ENCODE data around the gene FLT1.
A peak's percentile ranks its signal among the peaks of the same experiment; 100 is the strongest.

Gene FLT1

DNA sequence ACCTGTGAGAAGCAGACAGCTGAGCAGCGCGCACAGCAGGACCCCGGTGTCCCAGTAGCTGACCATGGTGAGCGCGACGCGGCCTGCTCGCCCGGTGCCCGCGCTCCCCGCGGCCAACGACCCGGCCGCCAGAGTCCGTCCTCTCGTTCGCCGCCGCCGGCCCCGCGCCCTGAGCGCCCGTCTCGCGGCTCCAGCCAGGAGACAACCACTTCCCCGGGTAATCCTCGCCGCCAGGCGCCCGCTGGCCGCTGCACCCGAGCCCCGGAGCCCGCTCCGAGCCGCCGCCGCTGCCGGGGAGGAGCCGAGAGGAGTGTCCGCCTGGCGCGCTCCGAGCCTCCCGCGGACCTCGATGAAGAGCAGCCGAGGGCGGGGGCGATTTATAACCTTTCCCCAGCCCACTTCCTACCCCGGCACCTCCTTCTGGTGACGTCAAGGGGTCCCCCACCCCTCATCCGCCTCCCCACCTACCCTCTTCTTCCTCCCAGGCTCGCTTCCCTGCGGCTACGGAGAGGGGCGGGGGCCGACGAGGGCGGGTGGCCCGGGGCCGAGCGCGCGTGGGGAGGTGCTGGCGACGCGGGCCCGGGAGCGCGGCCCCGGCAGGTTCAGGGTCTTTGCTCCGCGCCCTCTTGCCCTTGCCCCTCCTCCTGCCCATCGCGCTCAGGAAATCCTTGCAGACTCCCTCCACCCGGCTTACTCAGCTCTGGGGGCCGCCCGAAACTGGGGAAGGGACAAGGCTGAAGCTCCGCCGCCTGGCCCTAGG, at the start of gene FLT1:
Gene FLT1, minus strand, starts transcription at position 351 of the 760 bp plus-strand sequence. Its CDS starts 285 bp downstream, at position 66.
- peak; percentile 54 for DNase-seq (ENCODE audit: low spot score)

GRCh38 chr13:28544026-28544425, 49.1 kb upstream of the FLT1 start:
- no peak for DNase-seq (ENCODE audit: low spot score)

- DNase-seq (ENCODE audit: low spot score) = no peak
Observed at GRCh38 chr13:28542804-28543203, 47.9 kb upstream of the FLT1 start.

DNA sequence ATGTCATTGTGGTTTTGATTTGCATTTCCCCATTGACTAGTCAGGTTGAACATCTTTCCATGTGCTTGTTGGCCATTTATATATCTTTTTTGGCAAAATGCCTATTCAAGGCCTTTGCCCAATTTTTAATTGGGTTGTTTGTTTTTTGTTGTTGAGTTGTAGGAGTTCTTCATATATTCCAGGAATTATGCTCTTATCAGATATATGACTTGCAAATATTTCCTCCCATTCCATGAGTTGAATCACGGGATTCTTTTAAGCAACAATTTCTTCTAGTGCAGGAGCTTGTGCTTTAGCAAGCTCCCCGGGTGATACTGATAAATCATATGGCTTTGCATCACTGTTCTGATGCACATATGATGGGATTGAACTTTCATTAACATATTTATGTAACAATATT, 47.0 kb upstream of the FLT1 start:
- no peak for DNase-seq (ENCODE audit: low spot score)

- DNase-seq (ENCODE audit: low spot score) = no peak
Observed at GRCh38 chr13:28540612-28541011, 45.7 kb upstream of the FLT1 start.

- DNase-seq (ENCODE audit: low spot score) = no peak
Observed at GRCh38 chr13:28539625-28540286, 44.8 kb upstream of the FLT1 start.

GRCh38 chr13:28538932-28539331, 44.0 kb upstream of the FLT1 start:
- no peak for DNase-seq (ENCODE audit: low spot score)

- DNase-seq (ENCODE audit: low spot score) = no peak
Observed at GRCh38 chr13:28537171-28537570, 42.2 kb upstream of the FLT1 start.

DNA sequence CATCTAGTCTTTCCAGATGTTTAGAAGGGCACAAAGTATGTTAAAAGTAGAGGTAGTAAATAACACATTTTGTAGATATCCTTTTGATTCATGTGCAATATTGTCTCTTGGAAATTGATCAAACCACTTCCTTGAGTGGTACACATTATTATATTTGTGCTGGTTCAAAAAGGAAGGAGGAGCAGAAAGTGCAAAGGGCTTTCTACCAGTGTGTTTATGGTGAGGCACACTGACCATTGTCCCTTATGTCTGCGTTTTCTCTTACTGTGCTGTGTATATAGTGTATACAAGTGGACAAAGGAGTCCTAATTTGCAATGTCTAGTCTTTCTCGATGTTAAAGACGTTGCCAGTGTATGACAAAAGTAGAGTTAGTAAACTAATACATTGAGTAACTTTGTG, 41.4 kb upstream of the FLT1 start:
- DNase-seq (ENCODE audit: low spot score) = no peak

GRCh38 chr13:28535734-28536133, 40.8 kb upstream of the FLT1 start:
- DNase-seq (ENCODE audit: low spot score) = no peak

DNA sequence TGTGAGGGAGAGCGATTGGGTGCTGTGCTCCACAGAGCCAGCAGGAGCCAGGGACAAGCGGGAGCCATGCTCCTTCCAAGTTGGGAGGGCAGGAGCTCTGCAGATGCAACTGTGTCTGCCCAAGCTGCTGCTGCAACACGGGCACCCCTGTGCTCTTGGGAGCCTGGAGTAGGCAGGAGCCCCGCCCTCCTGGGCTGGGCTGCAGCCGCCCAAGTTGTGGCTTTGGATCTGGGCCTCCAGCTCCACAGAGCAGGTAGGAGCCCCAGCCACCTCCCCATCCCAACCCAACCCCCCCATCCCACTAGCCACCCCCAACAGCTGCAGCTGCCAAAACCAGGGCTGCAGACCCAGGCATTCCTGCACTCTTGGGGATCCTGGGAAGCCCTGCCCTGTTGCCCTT, 39.9 kb upstream of the FLT1 start:
- no peak for DNase-seq (ENCODE audit: low spot score)

- no peak for DNase-seq (ENCODE audit: low spot score)
Observed at GRCh38 chr13:28534210-28534609, 39.3 kb upstream of the FLT1 start.

DNA sequence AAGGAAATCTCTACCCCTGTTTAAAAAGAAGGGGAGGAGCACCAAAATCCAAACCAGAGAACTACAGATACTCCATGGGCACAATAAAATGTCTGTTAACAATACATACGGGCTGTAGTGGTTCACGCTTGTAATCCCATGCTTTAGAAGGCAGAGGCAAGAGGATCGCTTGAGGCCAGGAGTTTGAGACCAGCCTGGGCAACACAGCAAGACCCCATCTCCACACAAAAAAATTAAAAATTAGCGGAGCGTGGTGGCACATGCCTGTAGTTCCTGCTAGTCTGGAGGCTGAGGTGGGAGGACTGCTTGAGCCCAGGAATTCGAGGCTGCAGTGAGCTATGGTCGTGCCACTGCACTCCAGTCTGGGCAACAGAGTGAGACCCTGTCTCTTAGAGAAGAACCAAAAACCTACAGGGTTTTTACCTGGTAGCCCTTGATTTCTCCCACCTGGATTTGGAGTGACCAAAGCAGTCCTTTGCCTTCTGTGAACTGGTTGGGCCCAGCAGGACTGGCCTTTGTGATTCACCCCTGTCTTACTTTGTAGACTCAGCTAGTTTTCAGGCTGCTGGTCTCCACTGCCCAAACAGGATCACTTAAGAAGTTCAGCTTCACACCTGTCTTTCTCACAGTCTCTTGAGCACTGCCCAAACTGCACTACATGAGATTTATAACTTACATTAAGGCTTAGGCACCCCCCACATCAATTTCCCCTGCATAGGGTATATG, 38.7 kb upstream of the FLT1 start:
- DNase-seq (ENCODE audit: low spot score) = no peak

DNA sequence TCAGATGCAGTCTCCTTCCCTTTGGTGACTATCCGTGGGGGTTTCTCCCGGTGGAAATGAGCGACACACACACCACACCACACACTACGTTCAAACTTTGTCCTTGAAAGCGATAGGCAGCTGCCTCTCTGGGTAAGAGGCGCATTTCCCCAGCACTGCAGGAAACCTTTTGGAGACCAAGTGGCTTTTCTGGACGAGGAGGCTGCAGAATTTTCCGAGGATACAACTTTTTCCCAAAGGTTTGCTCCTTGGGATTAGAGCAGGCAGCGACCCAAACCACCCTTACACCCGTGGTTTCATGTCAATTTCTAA, 38.2 kb upstream of the FLT1 start:
- DNase-seq (ENCODE audit: low spot score) = no peak

DNA sequence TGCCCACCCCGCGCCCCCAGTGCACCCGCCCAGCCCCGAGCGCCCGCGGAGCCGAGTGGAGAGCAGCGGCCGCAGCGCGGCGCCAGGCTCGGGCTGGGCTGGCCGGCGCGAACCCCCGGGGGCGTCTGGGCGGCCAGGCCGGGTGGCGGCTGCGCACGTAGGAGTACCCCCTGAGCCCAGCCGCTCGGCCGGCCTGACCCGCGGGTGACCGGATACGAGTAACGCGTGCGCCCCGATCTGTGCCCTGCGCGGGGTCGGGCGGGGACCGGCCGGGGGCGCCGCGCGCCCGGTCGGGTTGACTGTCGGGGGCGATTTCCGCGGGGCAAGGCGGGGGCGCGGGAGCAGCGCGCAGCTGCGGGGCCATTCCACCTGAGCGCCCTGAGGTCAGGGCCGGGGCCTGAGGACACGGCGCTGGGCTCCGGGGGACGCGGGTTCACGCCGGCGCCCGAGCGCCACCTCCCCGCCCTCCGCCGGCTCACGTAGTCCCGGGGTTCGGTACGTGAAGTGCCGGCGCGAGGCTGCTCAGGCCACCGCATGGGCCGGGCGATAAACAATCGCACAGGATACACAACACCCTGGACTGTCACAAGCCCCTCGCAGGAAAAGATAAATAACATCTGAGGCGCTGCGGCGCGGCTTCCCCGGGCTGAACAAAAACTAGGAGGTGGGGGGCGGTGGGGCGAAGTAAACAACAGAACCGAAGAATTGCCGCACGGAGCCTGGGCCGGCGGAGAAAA, 37.6 kb upstream of the FLT1 start:
- DNase-seq (ENCODE audit: low spot score) = peak; percentile 45

- no peak for DNase-seq (ENCODE audit: low spot score)
Observed at GRCh38 chr13:28531845-28532387, 37.0 kb upstream of the FLT1 start.

GRCh38 chr13:28531077-28531844, 36.3 kb upstream of the FLT1 start:
- DNase-seq (ENCODE audit: low spot score) = peak; percentile 48

- DNase-seq (ENCODE audit: low spot score) = no peak
Observed at GRCh38 chr13:28530729-28531076, 35.8 kb upstream of the FLT1 start.

GRCh38 chr13:28529836-28530235, 34.9 kb upstream of the FLT1 start:
- DNase-seq (ENCODE audit: low spot score) = no peak

DNA sequence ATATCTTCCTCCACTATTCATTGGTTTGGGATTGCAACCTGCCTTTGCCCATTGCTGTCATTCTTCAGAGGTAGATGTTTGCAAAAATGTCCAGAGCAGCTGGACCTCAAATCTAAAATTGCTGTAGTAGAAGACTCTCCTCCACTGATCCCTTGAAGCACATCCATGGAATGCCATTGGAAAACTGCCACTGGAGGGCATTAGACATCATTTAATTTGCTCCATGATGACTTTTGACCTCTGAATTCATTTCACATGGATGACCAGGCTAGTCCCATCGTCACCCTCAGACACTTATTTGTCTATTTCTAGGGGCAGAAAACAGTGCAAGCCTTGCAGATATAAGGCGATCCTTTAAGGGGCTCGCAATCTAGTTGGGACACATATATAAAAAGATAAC, 33.9 kb upstream of the FLT1 start:
- no peak for DNase-seq (ENCODE audit: low spot score)

- no peak for DNase-seq (ENCODE audit: low spot score)
Observed at GRCh38 chr13:28528388-28528787, 33.5 kb upstream of the FLT1 start.

DNA sequence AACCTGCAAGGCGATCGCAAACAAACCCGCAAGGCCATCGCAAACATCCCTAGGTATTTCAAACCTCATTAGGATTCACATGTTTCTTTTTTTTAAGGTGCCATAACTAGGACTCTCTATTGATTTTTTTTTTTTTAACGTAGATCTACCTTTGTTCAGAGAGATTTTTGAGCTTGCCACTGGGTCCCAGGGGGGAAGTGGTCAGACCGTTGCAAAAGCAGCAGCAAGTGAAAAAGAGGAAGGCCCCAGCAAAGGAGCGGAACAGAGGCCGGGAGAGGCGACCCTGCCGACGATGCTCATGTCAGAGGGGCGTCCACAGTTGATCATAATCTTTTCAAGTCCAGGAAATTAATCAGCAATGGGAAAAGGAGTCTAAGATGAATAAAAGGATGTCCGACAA, 32.7 kb upstream of the FLT1 start:
- DNase-seq (ENCODE audit: low spot score) = no peak

Data from D341Med (cell line).